HG03439 (cell line): ENCODE data around the gene ARFGEF2.
"Not testable (repeated sequence)": the region's sequence is repeated elsewhere in the genome, so short reads cannot be mapped to it uniquely, and the experiment has no call there.

Experiments used
- ATAC-seq: cut with Tn5 transposase; IDR thresholded peaks from one replicate; pipeline ENCODE4 v1.9.1; 2021; ENCODE audit warnings: mild to moderate bottlenecking, moderate library complexity; ENCODE audit not compliant: unreplicated experiment

Gene ARFGEF2

DNA sequence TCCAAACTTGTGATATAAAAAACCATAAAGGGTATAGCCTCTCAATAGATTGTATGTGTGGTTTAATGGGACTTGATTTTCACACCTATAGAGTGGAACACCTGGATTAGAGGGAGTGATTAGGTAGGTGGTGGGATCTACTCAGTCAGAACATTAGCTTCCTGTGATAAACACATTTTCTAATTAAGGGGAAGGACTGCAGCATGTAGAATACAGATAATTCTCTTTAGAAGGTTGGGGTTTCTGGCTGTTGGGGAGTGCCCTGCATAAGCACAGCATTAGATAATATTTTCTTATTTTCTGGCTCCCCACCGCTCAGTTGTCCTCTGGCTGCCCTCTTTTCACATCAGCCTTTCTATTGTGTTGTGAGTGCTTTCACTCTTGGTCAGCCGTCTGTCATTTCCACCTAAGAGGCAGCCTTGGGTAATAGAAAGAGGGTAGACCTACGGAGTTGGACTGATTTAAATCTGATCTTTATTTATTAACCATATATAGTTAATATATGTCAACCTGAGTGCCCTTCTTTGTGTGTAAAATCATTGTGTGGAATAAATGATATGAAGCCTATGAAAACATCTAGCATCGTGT, 132.6 kb downstream of the ARFGEF2 start:
- no peak for ATAC-seq

DNA sequence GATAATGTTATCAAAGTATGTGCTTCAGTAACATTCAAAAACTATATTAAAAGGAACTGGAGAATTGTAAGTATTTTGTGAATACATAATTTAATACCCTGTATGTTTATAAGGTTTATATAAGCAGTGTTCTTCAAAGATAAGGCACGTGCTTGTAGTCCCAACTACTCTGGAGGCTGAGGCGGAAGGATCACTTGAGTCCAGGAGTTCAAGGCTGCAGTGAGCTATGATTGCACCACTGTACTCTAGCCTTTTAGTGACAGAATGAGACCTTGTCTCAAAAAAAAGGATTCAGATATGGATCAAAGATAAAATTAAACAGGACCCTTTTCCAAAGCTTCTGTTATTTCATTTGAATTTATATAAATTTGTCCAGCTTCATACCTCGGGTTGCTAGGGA, 141.8 kb downstream of the ARFGEF2 start:
- ATAC-seq, result no peak

DNA sequence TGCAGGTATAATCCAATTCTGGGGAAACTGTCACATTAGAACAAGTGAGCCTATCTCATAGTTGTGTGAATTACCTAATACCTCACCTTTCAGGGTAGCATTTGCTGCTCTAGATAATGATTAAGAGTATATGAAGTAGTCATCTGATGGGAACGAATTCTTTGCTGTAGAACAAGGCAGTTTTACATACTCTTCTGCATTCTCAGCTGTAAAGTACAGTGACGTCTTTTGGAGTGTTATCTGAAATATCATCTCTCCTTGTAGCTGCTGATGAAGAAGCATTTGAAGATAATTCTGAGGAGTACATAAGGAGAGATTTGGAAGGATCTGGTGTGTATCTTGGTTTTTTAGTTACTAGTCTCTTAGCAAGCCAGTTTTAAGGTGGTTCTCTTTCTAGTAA, 153.0 kb downstream of the ARFGEF2 start:
- no peak for ATAC-seq

DNA sequence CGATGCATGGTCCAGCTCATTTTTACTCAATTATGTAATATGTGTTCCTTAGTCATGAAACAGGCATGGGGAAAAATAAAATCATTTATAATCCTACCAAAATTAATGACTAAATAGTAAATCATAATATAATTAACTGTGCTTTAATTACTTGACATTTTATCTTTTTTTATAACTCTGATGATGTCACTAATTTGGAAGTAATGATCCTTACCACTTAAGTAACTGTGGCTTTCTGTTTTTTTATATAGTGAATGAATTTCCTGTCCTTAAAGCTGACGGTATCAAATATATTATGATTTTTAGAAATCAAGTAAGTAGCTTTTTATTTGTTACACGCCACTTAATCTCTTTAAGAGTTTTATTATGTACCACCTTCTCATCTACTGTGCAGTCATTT, 156.8 kb downstream of the ARFGEF2 start:
- ATAC-seq, result no peak

DNA sequence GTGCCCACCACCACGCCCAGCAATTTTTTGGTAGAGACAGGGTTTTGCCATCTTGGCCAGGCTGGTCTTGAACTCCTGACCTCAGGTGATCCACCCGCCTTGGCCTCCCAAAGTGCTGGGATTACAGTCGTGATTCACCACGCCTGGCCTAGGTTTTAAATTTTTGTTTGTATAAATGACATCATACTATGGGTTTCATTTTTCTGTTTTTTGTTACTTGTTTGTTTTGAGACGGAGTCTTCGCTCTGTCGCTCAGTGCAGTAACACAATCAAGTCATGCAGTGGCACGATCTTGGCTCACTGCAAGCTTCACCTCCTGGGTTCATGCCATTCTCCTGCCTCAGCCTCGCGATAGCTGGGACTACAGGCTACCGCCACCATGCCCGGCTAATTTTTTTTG, 160.8 kb downstream of the ARFGEF2 start:
- ATAC-seq, result not testable (repeated sequence)
